Endothelial cell of hepatic sinusoid (primary cell): ENCODE data around the gene NAB1.

Experiments used
- in situ Hi-C: cut with HindIII; loops from 2 replicates; pipeline ENCODE4 v1.10.0; 2017; ENCODE audit warnings: low sequenced_read_pairs

NAB1 gene

GRCh38 chr2:190668892-190669291, 20.0 kb downstream of the NAB1 start:
- in situ Hi-C loops: no loop called here

GRCh38 chr2:190670182-190670946, 21.5 kb downstream of the NAB1 start:
- in situ Hi-C loops: no loop called here

- in situ Hi-C loops: no loop called here
Measured at GRCh38 chr2:190674966-190675650, 26.2 kb downstream of the NAB1 start.

GRCh38 chr2:190677255-190677654, 28.4 kb downstream of the NAB1 start:
- in situ Hi-C loops: no loop called here

GRCh38 chr2:190678444-190679162, 29.7 kb downstream of the NAB1 start:
- in situ Hi-C loops: no loop called here

GRCh38 chr2:190679391-190679790, 30.5 kb downstream of the NAB1 start:
- in situ Hi-C loops: no loop called here

GRCh38 chr2:190679813-190680591, 31.1 kb downstream of the NAB1 start:
- in situ Hi-C loops: no loop called here

GRCh38 chr2:190682168-190682567, 33.3 kb downstream of the NAB1 start:
- in situ Hi-C loops: no loop called here

- in situ Hi-C loops: no loop called here
Measured at GRCh38 chr2:190683802-190684201, 34.9 kb downstream of the NAB1 start.

- in situ Hi-C loops: no loop called here
Measured at GRCh38 chr2:190684931-190685330, 36.0 kb downstream of the NAB1 start.

GRCh38 chr2:190685333-190685732, 36.5 kb downstream of the NAB1 start:
- in situ Hi-C loops: no loop called here

- in situ Hi-C loops: no loop called here
Measured at GRCh38 chr2:190693533-190694232, 44.8 kb downstream of the NAB1 start.

- in situ Hi-C loops: no loop called here
Measured at GRCh38 chr2:190694479-190694878, 45.6 kb downstream of the NAB1 start.

- in situ Hi-C loops: no loop called here
Measured at GRCh38 chr2:190695739-190696138, 46.9 kb downstream of the NAB1 start.

- in situ Hi-C loops: no loop called here
Measured at GRCh38 chr2:190696792-190697398, 48.0 kb downstream of the NAB1 start.

- in situ Hi-C loops: no loop called here
Measured at GRCh38 chr2:190697421-190697820, 48.5 kb downstream of the NAB1 start.

GRCh38 chr2:190698895-190699294, 50.0 kb downstream of the NAB1 start:
- in situ Hi-C loops: no loop called here

- in situ Hi-C loops: no loop called here
Measured at GRCh38 chr2:190701586-190701985, 52.7 kb downstream of the NAB1 start.

- in situ Hi-C loops: no loop called here
Measured at GRCh38 chr2:190705280-190705679, 56.4 kb downstream of the NAB1 start.

- in situ Hi-C loops: no loop called here
Measured at GRCh38 chr2:190707726-190708125, 58.8 kb downstream of the NAB1 start.
